Sigmoid colon (tissue), 4 donors: ENCODE results near the gene CTIF.

Source experiments
- CTCF ChIP-seq, 4 experiments: fragments of 450-650 bp in 3 of 4; fragments of 200-600 bp in 1 of 4; IDR thresholded peaks; one replicate each; pipeline ENCODE4 v1.5.1; 2016 to 2019; ENCODE audit warnings: antibody characterized with exemption in 4 of 4, mild to moderate bottlenecking in 3 of 4, moderate library complexity in 2 of 4
- EP300 ChIP-seq, 4 donors: sonication (generic); formaldehyde crosslinking; IDR thresholded peaks; one replicate each; pipeline ENCODE4 v1.6.1; 2017; ENCODE audit warnings: antibody characterized with exemption in 4 of 4
- POLR2A ChIP-seq, 2 donors: fragments of 450-650 bp; IDR thresholded peaks; one replicate each; pipeline ENCODE4 v1.6.1; 2016; ENCODE audit warnings: antibody characterized with exemption in 2 of 2, mild to moderate bottlenecking in 2 of 2, moderate library complexity in 2 of 2

- no peak for TF ChIP-seq CTCF (IDR thresholded peaks at IDR 0.05)
- no peak for TF ChIP-seq POLR2A (IDR thresholded peaks at IDR 0.05)
- no peak for TF ChIP-seq EP300 (IDR thresholded peaks at IDR 0.05)
These were observed 182.5 kb downstream of the CTIF start for GRCh38 chr18:48721312-48721711.
